Ectodermal cell (in vitro differentiated cells): Measurements from ENCODE around the gene LETM1. TPM values are rescaled to one million over a fixed set of nuclear protein-coding genes. Genes with fewer than 3 reads are reported as not detected.

Experiments used
- H3K27ac ChIP-seq: 2 replicates; pipeline ENCODE4 v1.7.0; 2013; ENCODE audit warnings: mild to moderate bottlenecking, low read depth, low read length; ENCODE audit not compliant: insufficient read depth, poor library complexity, severe bottlenecking
- H3K27me3 ChIP-seq: 2 replicates; pipeline ENCODE4 v1.7.0; 2013; ENCODE audit warnings: mild to moderate bottlenecking, low read length; ENCODE audit not compliant: insufficient read depth, control insufficient read depth, poor library complexity, severe bottlenecking
- H3K36me3 ChIP-seq: one replicate; pipeline ENCODE4 v1.7.0; 2013; ENCODE audit warnings: low read length; ENCODE audit not compliant: control insufficient read depth, insufficient read depth
- H3K4me1 ChIP-seq: one replicate; pipeline ENCODE4 v1.7.0; 2013; ENCODE audit warnings: low read length; ENCODE audit not compliant: control insufficient read depth, insufficient read depth
- H3K4me3 ChIP-seq: 2 replicates; pipeline ENCODE4 v1.7.0; 2013; ENCODE audit warnings: low read depth, low read length, control low read depth; ENCODE audit not compliant: insufficient read depth
- H3K9me3 ChIP-seq: 2 replicates; pipeline ENCODE4 v1.7.0; 2013; ENCODE audit warnings: mild to moderate bottlenecking, low read length, moderate library complexity; ENCODE audit not compliant: control insufficient read depth
- WGBS, 2 experiments: methylation state at CpG; one replicate each; pipeline ENCODE4 v1.1.7; 2013; ENCODE audit warnings: missing lambda C conversion rate in 2 of 2; 5-methylcytosine and 5-hydroxymethylcytosine counted together
- polyA plus RNA-seq, 4 experiments: library from polyadenylated mRNA; stranded (reverse); fragments of 50-300 nt; gene quantifications; one replicate each; pipeline ENCODE4 v1.2.3, GENCODE V29; 2013

Gene LETM1
- 32.0 TPM for polyA plus RNA-seq (2013, experiment 1 of 4)
- 30.2 TPM for polyA plus RNA-seq (2013, experiment 2 of 4)
- 21.9 TPM for polyA plus RNA-seq (2013, experiment 3 of 4)
- polyA plus RNA-seq (2013, experiment 4 of 4), result 22.5 TPM

- WGBS, 2 experiments, result 0 to 1% methylated on average over 107 of the region's 107 CpGs
- H3K4me3 ChIP-seq, result peak within 1 kb of the TSS; percentile 70
- no peaks in the 10 kb centered on the region for H3K36me3 ChIP-seq
- H3K27ac ChIP-seq, result peak within 1 kb of the TSS; percentile 16
- H3K9me3 ChIP-seq, result no peaks in the 10 kb centered on the region
- peaks cover 4% of the 10 kb centered on the region for H3K4me1 ChIP-seq
- peaks cover 47% of the 10 kb centered on the region for H3K27me3 ChIP-seq
Measured at GRCh38 chr4:1856071-1856942, at the start of gene LETM1. TSS of gene LETM1 (minus strand) at chr4:1856156. CDS start at chr4:1855950, 206 bp downstream.

- no peaks in the 10 kb centered on the region for H3K9me3 ChIP-seq
- H3K27me3 ChIP-seq, result no peaks in the 10 kb centered on the region
- H3K4me3 ChIP-seq, result no peak overlapping the region
- WGBS, 2 experiments, result 85 to 88% methylated on average over 3 of the region's 3 CpGs
- peaks cover 11% of the 10 kb centered on the region for H3K4me1 ChIP-seq
- peaks cover 38% of the 10 kb centered on the region for H3K36me3 ChIP-seq
- H3K27ac ChIP-seq, result no peak overlapping the region
Measured at GRCh38 chr4:1904042-1904441, 48.1 kb upstream of the LETM1 start.

GRCh38 chr4:1903035-1903434 is 47.1 kb upstream of the LETM1 start:
- WGBS, 2 experiments, result 95 to 98% methylated on average over 1 of the region's 1 CpG
- Histone ChIP-seq H3K4me1 (peaks cover 9% of the 10 kb centered on the region), H3K36me3 (peaks cover 36% of the 10 kb centered on the region)

GRCh38 chr4:1902243-1902642 is 46.3 kb upstream of the LETM1 start:
- Histone ChIP-seq H3K27ac (no peak overlapping the region), H3K36me3 (peaks cover 33% of the 10 kb centered on the region), H3K4me3 (no peak overlapping the region), H3K4me1 (peaks cover 6% of the 10 kb centered on the region), H3K27me3 (no peaks in the 10 kb centered on the region), H3K9me3 (no peaks in the 10 kb centered on the region)
- 93 to 96% methylated on average over 2 of the region's 2 CpGs for WGBS, 2 experiments

More at GRCh38 chr4:1903035-1903434, 47.1 kb upstream of the LETM1 start:
- no peak overlapping the region for H3K4me3 ChIP-seq
- H3K27ac ChIP-seq, result no peak overlapping the region
- no peaks in the 10 kb centered on the region for H3K9me3 ChIP-seq
- no peaks in the 10 kb centered on the region for H3K27me3 ChIP-seq

- Histone ChIP-seq H3K27ac (no peak overlapping the region), H3K9me3 (no peaks in the 10 kb centered on the region), H3K36me3 (peaks cover 33% of the 10 kb centered on the region), H3K4me1 (peaks cover 6% of the 10 kb centered on the region), H3K4me3 (no peak overlapping the region), H3K27me3 (no peaks in the 10 kb centered on the region)
- 94 to 97% methylated on average over 6 of the region's 6 CpGs for WGBS, 2 experiments
Measured at GRCh38 chr4:1901127-1901526, 45.2 kb upstream of the LETM1 start.

- peaks cover 33% of the 10 kb centered on the region for H3K36me3 ChIP-seq
Measured at GRCh38 chr4:1900624-1901023, 44.7 kb upstream of the LETM1 start.

GRCh38 chr4:1900087-1900433 is 44.1 kb upstream of the LETM1 start:
- Histone ChIP-seq H3K27me3 (no peaks in the 10 kb centered on the region), H3K9me3 (no peaks in the 10 kb centered on the region), H3K27ac (no peak overlapping the region), H3K4me1 (peaks cover 6% of the 10 kb centered on the region), H3K36me3 (peaks cover 33% of the 10 kb centered on the region), H3K4me3 (no peak overlapping the region)

More at GRCh38 chr4:1900624-1901023, 44.7 kb upstream of the LETM1 start:
- H3K4me1 ChIP-seq, result peaks cover 6% of the 10 kb centered on the region
- no peak overlapping the region for H3K4me3 ChIP-seq
- WGBS, 2 experiments, result 96% methylated on average over 16 of the region's 16 CpGs
- H3K9me3 ChIP-seq, result no peaks in the 10 kb centered on the region
- no peak overlapping the region for H3K27ac ChIP-seq
- H3K27me3 ChIP-seq, result no peaks in the 10 kb centered on the region

GRCh38 chr4:1899149-1900086 is 43.5 kb upstream of the LETM1 start:
- Histone ChIP-seq H3K4me3 (no peak overlapping the region), H3K4me1 (peaks cover 6% of the 10 kb centered on the region), H3K27me3 (no peaks in the 10 kb centered on the region), H3K9me3 (no peaks in the 10 kb centered on the region), H3K36me3 (peaks cover 30% of the 10 kb centered on the region), H3K27ac (peak overlapping the region; percentile 74)
- WGBS, 2 experiments, result 38 to 41% methylated on average over 15 of the region's 15 CpGs

GRCh38 chr4:1898681-1899080 is 42.7 kb upstream of the LETM1 start:
- Histone ChIP-seq H3K36me3 (peaks cover 25% of the 10 kb centered on the region), H3K27me3 (no peaks in the 10 kb centered on the region), H3K9me3 (no peaks in the 10 kb centered on the region), H3K4me3 (no peak overlapping the region), H3K4me1 (peaks cover 6% of the 10 kb centered on the region), H3K27ac (peak overlapping the region; percentile 74)
- 86 to 93% methylated on average over 1 of the region's 1 CpG for WGBS, 2 experiments

- no peaks in the 10 kb centered on the region for H3K9me3 ChIP-seq
- no peak overlapping the region for H3K27ac ChIP-seq
- no peaks in the 10 kb centered on the region for H3K27me3 ChIP-seq
- peaks cover 23% of the 10 kb centered on the region for H3K36me3 ChIP-seq
- no peak overlapping the region for H3K4me3 ChIP-seq
- peaks cover 6% of the 10 kb centered on the region for H3K4me1 ChIP-seq
- 86 to 95% methylated on average over 6 of the region's 6 CpGs for WGBS, 2 experiments
Measured at GRCh38 chr4:1898007-1898406, 42.1 kb upstream of the LETM1 start.
